Vagina (tissue), 2 donors: Measurements from ENCODE around the gene USH2A. TPM values are rescaled to one million over a fixed set of nuclear protein-coding genes. Genes with fewer than 3 reads are reported as not detected.

ENCODE experiments used
- DNase-seq, 2 donors: peaks; one replicate each; pipeline ENCODE4 v3.0.0-alpha.2; 2017; ENCODE audit errors: extremely low spot score in 2 of 2
- H3K27ac ChIP-seq: fragments of 200-600 bp; sonication (generic); one replicate; pipeline ENCODE4 v1.5.1; 2019
- H3K27me3 ChIP-seq: fragments of 200-600 bp; sonication (generic); one replicate; pipeline ENCODE4 v1.5.1; 2019
- H3K36me3 ChIP-seq, 2 donors: fragments of 200-600 bp; sonication (generic); one replicate each; pipeline ENCODE4 v1.5.1; 2017 to 2019
- H3K4me1 ChIP-seq: fragments of 200-600 bp; sonication (generic); one replicate; pipeline ENCODE4 v1.5.1; 2019
- H3K4me3 ChIP-seq, 2 donors: fragments of 200-600 bp; sonication (generic); 1 replicate in 1 of 2; 2 replicates in 1 of 2; pipeline ENCODE4 v1.5.1; 2016 to 2019
- H3K9me3 ChIP-seq: fragments of 200-600 bp; sonication (generic); one replicate; pipeline ENCODE4 v1.5.1; 2019
- CTCF ChIP-seq, 3 experiments: fragments of 450-650 bp in 2 of 3; fragments of 200-600 bp in 1 of 3; sonication (generic) in 1 of 3; IDR thresholded peaks; one replicate each; pipeline ENCODE4 v1.5.1; 2017 to 2019; ENCODE audit warnings: antibody characterized with exemption in 3 of 3, mild to moderate bottlenecking in 2 of 3, moderate library complexity in 2 of 3
- POLR2A ChIP-seq, 2 donors: fragments of 450-650 bp; IDR thresholded peaks; one replicate each; pipeline ENCODE4 v1.6.1; 2017; ENCODE audit warnings: antibody characterized with exemption in 2 of 2, mild to moderate bottlenecking in 2 of 2, moderate library complexity in 2 of 2
- POLR2AphosphoS5 ChIP-seq, 2 donors: sonication (generic); formaldehyde crosslinking; IDR thresholded peaks; one replicate each; pipeline ENCODE4 v1.9.0; 2017; ENCODE audit warnings: antibody characterized with exemption in 2 of 2, mild to moderate bottlenecking in 2 of 2, low read depth in 1 of 2; ENCODE audit not compliant: insufficient read depth in 1 of 2
- intact Hi-C: fragments of 100-400 bp; cut with DNase I; formaldehyde crosslinking; loops from one replicate; pipeline ENCODE4 v1.15.1; 2023
- total RNA-seq: library from RNA; depleted of rRNA; stranded (reverse); fragments of >200 nt; gene quantifications from one replicate; pipeline ENCODE4 v1.2.3, GENCODE V29; 2016

USH2A gene
- total RNA-seq, 1 donor from 2014 or later = under 0.01 TPM

GRCh38 chr1:216176970-216177369 lies 246.3 kb downstream of the USH2A start:
- TF ChIP-seq POLR2AphosphoS5 (IDR thresholded peaks at IDR 0.05; ENCODE audit: insufficient read depth in 1 of 2, low read depth in 1 of 2) = no peak
- TF ChIP-seq CTCF (IDR thresholded peaks at IDR 0.05) = no peak
- TF ChIP-seq POLR2A (IDR thresholded peaks at IDR 0.05) = no peak
- Histone ChIP-seq H3K4me3 (no peak overlapping the region), H3K4me1 (no peaks in the 10 kb centered on the region), H3K36me3 (no peaks in the 10 kb centered on the region), H3K9me3 (no peaks in the 10 kb centered on the region), H3K27ac (no peak overlapping the region), H3K27me3 (no peaks in the 10 kb centered on the region)
- intact Hi-C loops = no loop called here
- no peak for DNase-seq

- no peak for DNase-seq
- Histone ChIP-seq H3K36me3 (no peaks in the 10 kb centered on the region), H3K27me3 (no peaks in the 10 kb centered on the region), H3K27ac (no peak overlapping the region), H3K9me3 (no peaks in the 10 kb centered on the region), H3K4me1 (no peaks in the 10 kb centered on the region), H3K4me3 (no peak overlapping the region)
- no peak for TF ChIP-seq POLR2AphosphoS5 (IDR thresholded peaks at IDR 0.05; ENCODE audit: insufficient read depth in 1 of 2, low read depth in 1 of 2)
- TF ChIP-seq CTCF (IDR thresholded peaks at IDR 0.05) = no peak
- TF ChIP-seq POLR2A (IDR thresholded peaks at IDR 0.05) = no peak
- intact Hi-C loops = no loop called here
Observed at GRCh38 chr1:216175714-216176113, 247.5 kb downstream of the USH2A start.

- H3K27me3 ChIP-seq = no peaks in the 10 kb centered on the region
- H3K27ac ChIP-seq = no peak overlapping the region
- intact Hi-C loops = no loop called here
- no peaks in the 10 kb centered on the region for H3K36me3 ChIP-seq
- TF ChIP-seq POLR2AphosphoS5 (IDR thresholded peaks at IDR 0.05; ENCODE audit: insufficient read depth in 1 of 2, low read depth in 1 of 2) = no peak
- TF ChIP-seq POLR2A (IDR thresholded peaks at IDR 0.05) = no peak
- TF ChIP-seq CTCF (IDR thresholded peaks at IDR 0.05) = no peak
- H3K4me1 ChIP-seq = no peaks in the 10 kb centered on the region
- DNase-seq = no peak
- H3K4me3 ChIP-seq = no peak overlapping the region
- no peaks in the 10 kb centered on the region for H3K9me3 ChIP-seq
Observed at GRCh38 chr1:216173376-216173995, 249.8 kb downstream of the USH2A start.

GRCh38 chr1:216169351-216169750 lies 253.9 kb downstream of the USH2A start:
- H3K36me3 ChIP-seq = no peaks in the 10 kb centered on the region

More at GRCh38 chr1:216169351-216169750, 253.9 kb downstream of the USH2A start:
- intact Hi-C loops = no loop called here
- Histone ChIP-seq H3K27ac (no peak overlapping the region), H3K27me3 (no peaks in the 10 kb centered on the region), H3K4me1 (no peaks in the 10 kb centered on the region), H3K9me3 (no peaks in the 10 kb centered on the region), H3K4me3 (no peak overlapping the region)
- no peak for DNase-seq
- TF ChIP-seq CTCF (IDR thresholded peaks at IDR 0.05) = no peak
- no peak for TF ChIP-seq POLR2AphosphoS5 (IDR thresholded peaks at IDR 0.05; ENCODE audit: insufficient read depth in 1 of 2, low read depth in 1 of 2)
- TF ChIP-seq POLR2A (IDR thresholded peaks at IDR 0.05) = no peak
